Epithelial cell of proximal tubule (primary cell): ENCODE measurements around the gene RNF215. TPM values are rescaled to one million over a fixed set of nuclear protein-coding genes. Genes with fewer than 3 reads are reported as not detected.

ENCODE experiments used
- DNase-seq: peaks from one replicate; pipeline ENCODE4 v3.0.0-alpha.2; 2011; ENCODE audit warnings: low read depth
- H3K4me3 ChIP-seq: 2 replicates; pipeline ENCODE4 v1.5.1; 2011; ENCODE audit warnings: low read depth, mild to moderate bottlenecking, low read length
- total RNA-seq: library from RNA; depleted of rRNA; stranded (reverse); fragments of >200 nt; gene quantifications from 2 replicates; pipeline ENCODE4 v1.2.3, GENCODE V29; 2015
- TF ChIP-seq, protein P1 (sequence below): conservative IDR thresholded peaks from 2 replicates; pipeline ENCODE4 v1.5.1; 2012; ENCODE audit warnings: low read depth, mild to moderate bottlenecking, low read length

RNF215 gene
- total RNA-seq, 1 donor from 2014 or later = 28.0 TPM

DNA sequence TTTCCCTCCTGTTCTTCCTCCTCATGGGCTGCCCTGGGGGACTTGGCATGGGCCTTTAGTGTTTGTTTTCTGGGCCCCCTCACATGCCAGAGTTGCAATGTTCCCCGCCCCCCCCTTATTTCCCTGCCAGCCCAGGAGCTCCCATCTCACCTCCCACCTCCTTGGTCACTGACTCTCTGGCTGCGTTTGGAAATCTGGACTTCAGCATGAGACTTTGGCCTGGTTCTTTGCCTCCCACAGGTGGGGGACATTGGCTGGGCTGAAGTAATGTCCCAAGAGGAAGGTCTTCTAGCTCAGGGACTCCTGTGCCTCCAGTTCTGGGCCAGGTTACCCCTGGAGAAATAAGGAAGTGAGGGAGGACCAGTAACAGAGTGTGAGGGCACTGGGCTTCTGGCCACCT is 45.3 kb upstream of the RNF215 start:
- no peak for DNase-seq
- TF ChIP-seq, protein P1, sequence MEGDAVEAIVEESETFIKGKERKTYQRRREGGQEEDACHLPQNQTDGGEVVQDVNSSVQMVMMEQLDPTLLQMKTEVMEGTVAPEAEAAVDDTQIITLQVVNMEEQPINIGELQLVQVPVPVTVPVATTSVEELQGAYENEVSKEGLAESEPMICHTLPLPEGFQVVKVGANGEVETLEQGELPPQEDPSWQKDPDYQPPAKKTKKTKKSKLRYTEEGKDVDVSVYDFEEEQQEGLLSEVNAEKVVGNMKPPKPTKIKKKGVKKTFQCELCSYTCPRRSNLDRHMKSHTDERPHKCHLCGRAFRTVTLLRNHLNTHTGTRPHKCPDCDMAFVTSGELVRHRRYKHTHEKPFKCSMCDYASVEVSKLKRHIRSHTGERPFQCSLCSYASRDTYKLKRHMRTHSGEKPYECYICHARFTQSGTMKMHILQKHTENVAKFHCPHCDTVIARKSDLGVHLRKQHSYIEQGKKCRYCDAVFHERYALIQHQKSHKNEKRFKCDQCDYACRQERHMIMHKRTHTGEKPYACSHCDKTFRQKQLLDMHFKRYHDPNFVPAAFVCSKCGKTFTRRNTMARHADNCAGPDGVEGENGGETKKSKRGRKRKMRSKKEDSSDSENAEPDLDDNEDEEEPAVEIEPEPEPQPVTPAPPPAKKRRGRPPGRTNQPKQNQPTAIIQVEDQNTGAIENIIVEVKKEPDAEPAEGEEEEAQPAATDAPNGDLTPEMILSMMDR = no peak
- no peak overlapping the region for H3K4me3 ChIP-seq

DNA sequence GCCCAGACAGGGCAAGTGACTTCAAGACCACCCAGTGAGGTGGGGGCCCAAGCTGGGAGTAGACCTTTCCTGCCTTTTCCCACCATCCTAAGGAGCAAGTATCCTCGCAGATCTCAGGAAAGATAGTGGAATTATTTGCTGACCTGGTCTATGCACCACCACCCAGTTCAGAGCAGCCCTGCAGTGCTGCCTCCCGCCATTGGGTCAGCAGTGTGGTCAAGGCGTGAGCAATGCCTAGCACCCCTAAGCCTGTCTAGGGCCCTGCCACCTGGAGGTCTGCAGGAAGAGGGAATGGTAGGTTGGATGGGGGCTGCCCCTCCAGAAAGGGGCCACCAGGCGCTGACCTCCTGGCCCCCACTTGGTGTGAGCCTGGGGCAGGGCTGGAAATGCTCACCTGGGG is 44.9 kb upstream of the RNF215 start:
- TF ChIP-seq, protein P1 = no peak
- no peak for DNase-seq
- no peak overlapping the region for H3K4me3 ChIP-seq

DNA sequence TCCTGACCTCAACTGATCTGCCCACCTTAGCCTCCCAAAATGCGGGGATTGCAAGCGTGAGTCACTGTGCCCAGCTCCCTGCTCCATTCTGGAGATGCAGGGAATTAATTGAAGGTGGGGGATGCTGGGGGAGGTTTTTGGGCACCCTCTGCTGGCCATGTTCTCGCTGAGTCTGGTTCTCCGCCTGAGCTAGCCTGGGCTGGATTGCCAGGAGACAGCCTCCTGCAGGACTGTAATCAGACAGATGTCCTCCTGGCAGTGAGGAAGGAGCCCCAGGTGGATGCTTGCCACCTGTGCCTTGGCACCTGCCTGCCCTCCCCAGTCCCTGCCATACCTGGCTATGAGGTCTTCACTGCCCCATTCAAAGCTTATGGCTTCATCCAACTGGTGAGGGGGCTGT is 43.7 kb upstream of the RNF215 start:
- TF ChIP-seq, protein P1 = peak; percentile 6
- DNase-seq = no peak
- H3K4me3 ChIP-seq = no peak overlapping the region

DNA sequence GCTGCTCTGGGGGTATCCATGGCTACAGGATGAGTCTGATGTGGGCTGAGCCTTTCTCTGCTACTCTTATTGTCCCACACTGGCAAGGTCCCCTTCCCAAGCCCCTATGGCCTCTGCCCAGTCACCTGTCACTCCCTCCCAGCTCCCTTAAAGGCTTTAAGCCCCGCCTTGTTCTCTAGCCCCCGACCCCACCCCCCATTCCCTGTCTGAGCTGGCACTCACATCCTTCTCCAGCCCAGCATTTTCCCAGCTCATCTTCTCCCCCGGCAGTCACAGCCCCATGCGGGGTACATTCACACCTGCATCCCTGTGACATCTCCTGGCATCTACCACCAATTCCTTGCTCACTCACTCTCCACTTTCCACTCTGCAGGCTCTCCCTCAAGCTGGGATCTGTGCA is 42.7 kb upstream of the RNF215 start:
- TF ChIP-seq, protein P1 = no peak
- no peak overlapping the region for H3K4me3 ChIP-seq
- no peak for DNase-seq

DNA sequence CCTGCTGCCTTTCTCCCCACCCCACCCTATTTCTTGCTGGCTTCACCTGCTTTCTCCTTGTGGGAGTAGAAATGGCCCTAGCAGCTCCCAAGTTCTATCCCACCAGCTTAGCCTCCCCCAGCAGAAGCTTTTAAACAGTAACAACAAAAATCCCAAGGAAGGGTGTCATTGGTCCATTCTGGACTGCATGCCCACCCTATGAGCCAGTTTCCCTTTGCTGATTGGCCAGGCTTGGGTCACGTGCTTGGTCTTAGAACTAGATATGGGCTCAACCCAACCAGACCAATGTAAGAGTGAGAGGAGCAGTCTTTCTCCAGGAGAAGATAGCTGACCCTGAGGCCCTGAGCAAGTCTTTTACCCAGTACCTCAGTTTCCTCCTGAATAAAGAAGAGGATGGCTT is 40.7 kb upstream of the RNF215 start:
- H3K4me3 ChIP-seq = no peak overlapping the region
- no peak for DNase-seq
- TF ChIP-seq, protein P1 = no peak

DNA sequence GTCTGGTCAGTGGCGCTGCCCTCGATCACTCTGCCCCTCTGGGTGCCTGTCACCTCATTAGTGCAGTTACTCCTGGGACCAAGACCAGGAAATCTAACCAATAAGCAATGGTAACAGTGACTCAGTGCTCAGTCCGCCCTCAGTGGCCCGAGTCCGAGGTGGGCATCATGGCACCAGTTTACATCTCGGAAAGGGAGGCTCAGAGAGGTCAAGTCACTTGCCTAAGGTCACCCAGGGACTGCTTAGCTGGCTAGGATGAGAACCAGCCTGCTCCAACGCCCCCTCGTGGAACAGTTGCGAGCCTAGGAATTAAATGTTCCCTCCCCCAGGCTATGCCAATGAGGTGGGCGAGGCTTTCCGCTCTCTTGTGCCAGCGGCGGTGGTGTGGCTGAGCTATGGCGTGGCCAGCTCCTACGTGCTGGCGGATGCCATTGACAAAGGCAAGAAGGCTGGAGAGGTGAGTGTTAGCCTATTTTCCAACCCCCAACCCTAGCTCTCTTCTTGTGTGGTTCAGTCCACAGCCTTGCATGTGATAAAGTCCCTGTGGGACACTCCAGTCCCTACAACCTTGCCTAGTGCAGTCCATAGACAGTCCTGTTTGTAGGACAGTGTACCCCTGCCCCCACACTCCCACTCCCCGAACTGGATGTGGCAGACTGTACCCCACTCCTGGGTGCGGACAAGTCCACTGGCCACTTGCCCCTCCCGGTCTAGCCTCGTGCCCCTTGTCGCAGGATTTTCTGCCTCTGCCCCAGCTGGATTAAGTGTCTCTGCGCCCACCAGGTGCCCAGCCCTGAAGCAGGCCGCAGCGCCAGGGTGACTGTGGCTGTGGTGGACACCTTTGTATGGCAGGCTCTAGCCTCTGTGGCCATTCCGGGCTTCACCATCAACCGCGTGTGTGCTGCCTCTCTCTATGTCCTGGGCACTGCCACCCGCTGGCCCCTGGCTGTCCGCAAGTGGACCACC is 39.5 kb upstream of the RNF215 start:
- DNase-seq = no peak
- TF ChIP-seq, protein P1 = peak; percentile 81
- peak overlapping the region; percentile 68 for H3K4me3 ChIP-seq
